PC-3 (cell line): ENCODE measurements around the gene E2F3.

Experiments
- EZH2 ChIP-seq: fragments of 300-600 bp; sonication (generic); IDR thresholded peaks from one replicate; pipeline ENCODE4 v1.6.1; 2017; ENCODE audit warnings: antibody characterized with exemption, mild to moderate bottlenecking, low read length; ENCODE audit not compliant: unreplicated experiment
- EZH2phosphoT487 ChIP-seq: fragments of 300-600 bp; sonication (generic); IDR thresholded peaks from 2 replicates; pipeline ENCODE4 v1.6.1; 2018; ENCODE audit warnings: mild to moderate bottlenecking, antibody characterized with exemption, low read length, borderline replicate concordance
- TF ChIP-seq, protein P1 (sequence below): fragments of 300-600 bp; sonication (generic); conservative IDR thresholded peaks from 2 replicates; pipeline ENCODE4 v1.5.1; 2017; ENCODE audit warnings: antibody characterized with exemption, low read depth, mild to moderate bottlenecking, low read length

DNA sequence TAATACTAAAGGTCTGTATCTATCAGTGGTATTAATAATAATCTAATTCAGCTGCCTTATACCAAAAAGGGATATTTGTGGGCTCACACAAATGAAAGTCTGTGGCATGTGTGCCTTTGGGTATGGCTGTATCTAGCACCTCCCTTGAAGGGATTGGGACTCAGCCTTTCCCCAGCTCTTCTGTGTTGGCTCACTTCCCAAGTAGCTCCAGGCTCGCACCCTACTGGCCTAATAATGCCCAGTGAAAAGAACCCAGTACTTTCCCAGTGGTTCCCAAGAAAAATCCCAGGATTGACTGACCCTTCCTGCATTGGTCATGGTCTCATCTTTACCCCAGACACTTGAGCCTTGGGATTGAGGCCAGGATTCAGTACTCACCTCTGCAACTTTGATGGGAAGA is 71.8 kb downstream of the E2F3 start:
- TF ChIP-seq EZH2phosphoT487 (no peak), EZH2 (no peak)
- TF ChIP-seq, protein P1, sequence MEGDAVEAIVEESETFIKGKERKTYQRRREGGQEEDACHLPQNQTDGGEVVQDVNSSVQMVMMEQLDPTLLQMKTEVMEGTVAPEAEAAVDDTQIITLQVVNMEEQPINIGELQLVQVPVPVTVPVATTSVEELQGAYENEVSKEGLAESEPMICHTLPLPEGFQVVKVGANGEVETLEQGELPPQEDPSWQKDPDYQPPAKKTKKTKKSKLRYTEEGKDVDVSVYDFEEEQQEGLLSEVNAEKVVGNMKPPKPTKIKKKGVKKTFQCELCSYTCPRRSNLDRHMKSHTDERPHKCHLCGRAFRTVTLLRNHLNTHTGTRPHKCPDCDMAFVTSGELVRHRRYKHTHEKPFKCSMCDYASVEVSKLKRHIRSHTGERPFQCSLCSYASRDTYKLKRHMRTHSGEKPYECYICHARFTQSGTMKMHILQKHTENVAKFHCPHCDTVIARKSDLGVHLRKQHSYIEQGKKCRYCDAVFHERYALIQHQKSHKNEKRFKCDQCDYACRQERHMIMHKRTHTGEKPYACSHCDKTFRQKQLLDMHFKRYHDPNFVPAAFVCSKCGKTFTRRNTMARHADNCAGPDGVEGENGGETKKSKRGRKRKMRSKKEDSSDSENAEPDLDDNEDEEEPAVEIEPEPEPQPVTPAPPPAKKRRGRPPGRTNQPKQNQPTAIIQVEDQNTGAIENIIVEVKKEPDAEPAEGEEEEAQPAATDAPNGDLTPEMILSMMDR: no peak
